Adipose tissue (tissue), 3 donors: ENCODE results near the gene HEPACAM2. TPM values are rescaled to one million over a fixed set of nuclear protein-coding genes. Genes with fewer than 3 reads are reported as not detected.

Experiments
- H3K27ac ChIP-seq: one replicate; pipeline ENCODE4 v1.5.1; 2013; ENCODE audit warnings: low read depth, low read length
- WGBS, 3 donors: extraction: QIAGEN DNeasy Blood & Tissue Kit; methylation state at CpG; one replicate each; pipeline ENCODE4 v1.1.7; 2013; 5-methylcytosine and 5-hydroxymethylcytosine counted together
- polyA plus RNA-seq, 3 donors: library from polyadenylated mRNA; stranded (reverse); fragments of 200-250 nt; gene quantifications; one replicate each; pipeline ENCODE4 v1.2.3, GENCODE V29; 2013
- donor health status: healthy with polysubstance abuse.
- donor health status: Bipolar disorder and iron deficiency.
- donor health status: healthy.

The HEPACAM2 gene
- polyA plus RNA-seq, 3 donors = 0.48 to 2.6 TPM; not detected in 1

- no peak overlapping the region for H3K27ac ChIP-seq
- 71 to 79% (median 78%) methylated on average over 5 of the region's 5 CpGs for WGBS, 3 donors
Measured at GRCh38 chr7:93211228-93211818, 14.9 kb downstream of the HEPACAM2 start.

GRCh38 chr7:93205046-93205445 is 21.2 kb downstream of the HEPACAM2 start:
- WGBS, 3 donors = 38 to 60% (median 52%) methylated on average over 2 of the region's 2 CpGs
- no peak overlapping the region for H3K27ac ChIP-seq

GRCh38 chr7:93203496-93203895 is 22.8 kb downstream of the HEPACAM2 start:
- H3K27ac ChIP-seq = no peak overlapping the region
- 72 to 88% (median 76%) methylated on average over 3 of the region's 3 CpGs for WGBS, 3 donors

- H3K27ac ChIP-seq = no peak overlapping the region
- WGBS, 3 donors = 62 to 70% (median 66%) methylated on average over 5 of the region's 5 CpGs
Measured at GRCh38 chr7:93202594-93203250, 23.5 kb downstream of the HEPACAM2 start.

DNA sequence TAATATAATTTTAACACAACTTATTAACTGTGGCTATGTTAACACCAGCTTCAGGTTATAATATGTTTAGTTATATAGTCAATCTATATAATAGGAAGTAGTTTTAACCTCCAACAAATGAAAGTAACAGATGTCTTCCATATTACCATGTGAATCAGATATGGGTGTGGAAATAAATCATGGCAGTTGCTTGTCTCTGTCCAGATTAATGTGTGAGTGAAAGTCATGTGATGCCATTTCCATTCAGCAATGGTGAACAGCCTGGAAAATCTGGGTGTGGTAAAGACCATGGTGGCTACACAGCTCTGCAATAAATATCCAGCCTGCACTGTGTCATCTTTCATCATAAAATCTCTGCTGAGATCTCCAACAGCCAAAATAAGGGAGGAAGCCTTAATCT is 27.8 kb downstream of the HEPACAM2 start:
- no peak overlapping the region for H3K27ac ChIP-seq

DNA sequence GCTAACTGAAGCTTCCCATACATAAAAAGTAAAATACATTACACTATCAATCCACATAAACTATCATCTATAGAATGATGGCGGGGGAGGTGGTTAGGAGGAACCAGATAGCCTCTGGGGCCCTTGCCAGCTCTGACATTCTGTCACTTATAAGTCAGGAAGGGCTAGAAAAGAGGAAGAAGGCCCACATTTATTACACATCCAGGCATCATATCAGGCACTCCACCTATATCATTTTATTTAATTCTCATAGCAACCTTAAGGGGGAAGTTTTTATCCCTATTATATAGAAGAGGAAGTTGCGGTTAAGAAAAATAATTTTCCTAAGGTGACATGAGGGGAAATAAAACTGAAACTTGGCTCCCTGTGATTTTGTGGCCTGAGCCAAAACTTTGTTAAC is 29.9 kb downstream of the HEPACAM2 start:
- 42 to 89% (median 49%) methylated on average over 2 of the region's 2 CpGs for WGBS, 3 donors
- no peak overlapping the region for H3K27ac ChIP-seq

GRCh38 chr7:93194386-93194785 is 31.9 kb downstream of the HEPACAM2 start:
- no peak overlapping the region for H3K27ac ChIP-seq
- 60 to 66% (median 65%) methylated on average over 3 of the region's 3 CpGs for WGBS, 3 donors

DNA sequence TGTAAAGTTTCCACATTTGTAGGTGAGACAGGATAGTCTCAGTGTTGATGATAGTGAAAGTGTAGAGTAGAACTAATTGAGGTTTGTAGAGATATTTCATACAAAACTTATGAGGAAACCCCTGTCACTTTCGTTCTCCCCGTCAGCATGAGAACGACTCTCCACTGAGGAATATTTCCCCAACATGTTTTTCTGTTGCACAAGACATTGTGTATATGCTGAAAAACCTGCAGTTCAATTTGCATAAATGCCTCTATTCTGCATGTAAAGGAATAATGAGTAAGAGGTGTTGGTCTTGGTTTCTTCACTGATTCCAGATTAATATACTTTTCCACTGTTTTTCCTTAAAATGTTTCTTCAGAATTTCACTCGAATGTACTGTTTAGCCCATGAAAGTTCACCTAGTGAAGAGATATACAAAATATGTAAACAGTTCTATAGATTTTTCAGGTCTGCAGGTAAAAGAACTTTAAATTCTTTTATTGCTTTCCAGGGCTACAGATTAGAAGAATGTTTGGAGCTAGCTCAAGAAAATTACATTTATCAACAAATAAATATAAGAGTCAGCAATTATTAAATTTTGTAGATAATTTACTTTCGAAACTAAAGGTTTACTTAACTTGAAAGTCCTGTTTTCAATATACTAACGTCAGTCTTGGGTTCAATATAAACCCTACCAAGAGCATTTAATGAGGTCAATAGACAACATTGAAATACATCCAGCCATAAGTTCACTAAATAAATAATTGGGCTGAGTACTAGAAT is 37.2 kb downstream of the HEPACAM2 start:
- WGBS, 3 donors = 57 to 74% (median 71%) methylated on average over 6 of the region's 6 CpGs
- no peak overlapping the region for H3K27ac ChIP-seq

DNA sequence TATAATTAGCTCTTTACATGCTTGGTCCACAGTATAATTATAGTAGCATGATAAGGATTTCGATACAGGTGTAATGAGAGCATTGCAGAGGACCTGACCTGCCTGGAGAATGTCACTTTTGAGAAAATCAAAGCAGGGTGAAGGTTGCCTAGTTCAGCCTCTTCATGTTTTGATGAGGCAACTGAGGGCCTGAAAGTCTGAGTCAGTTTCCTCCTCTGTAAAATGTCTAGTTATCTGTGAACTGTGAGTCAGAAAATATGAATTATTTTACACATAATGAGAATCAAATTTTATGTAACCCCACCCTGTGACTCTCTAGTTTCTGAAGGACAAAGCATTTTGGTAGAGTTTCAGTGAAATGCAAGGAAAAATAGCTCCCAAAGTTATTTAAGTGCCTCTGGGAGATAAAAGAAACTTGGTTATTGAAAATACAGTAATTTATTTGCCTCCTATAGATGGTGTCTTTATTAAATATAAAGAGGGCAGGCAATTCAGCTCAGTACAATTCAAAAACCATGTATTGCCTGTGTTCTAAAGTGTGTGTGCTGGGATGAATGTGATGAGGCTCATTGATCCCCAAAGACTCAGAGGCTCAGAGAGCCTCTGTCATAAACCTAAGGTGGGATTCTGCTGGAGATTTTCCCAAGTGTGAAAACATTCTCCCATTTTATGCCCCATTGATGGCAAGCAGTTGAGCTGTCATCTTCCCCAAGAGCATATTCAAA is 40.8 kb downstream of the HEPACAM2 start:
- no peak overlapping the region for H3K27ac ChIP-seq
- whole genome bisulfite sequencing, 3 donors = 53 to 76% (median 62%) methylated on average over 1 of the region's 1 CpG

DNA sequence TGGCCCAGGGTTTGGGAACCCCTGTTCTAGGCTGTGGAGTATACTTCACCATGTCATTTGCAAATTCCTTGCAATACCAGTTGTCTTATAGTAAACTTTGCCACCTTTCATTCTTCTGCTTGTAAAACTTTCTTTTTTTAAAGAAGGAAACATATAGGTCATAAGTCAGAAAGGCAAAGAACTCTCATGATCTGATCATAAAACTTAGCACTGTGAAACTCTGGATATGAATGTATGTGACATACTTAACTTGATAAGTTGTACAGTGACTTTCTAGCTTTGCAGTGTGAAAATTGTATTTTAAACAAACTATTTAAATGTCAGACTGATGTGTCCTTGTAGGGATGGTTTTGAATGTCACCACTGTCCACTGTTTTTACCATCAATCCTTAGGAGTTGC is 47.1 kb downstream of the HEPACAM2 start:
- no peak overlapping the region for H3K27ac ChIP-seq

DNA sequence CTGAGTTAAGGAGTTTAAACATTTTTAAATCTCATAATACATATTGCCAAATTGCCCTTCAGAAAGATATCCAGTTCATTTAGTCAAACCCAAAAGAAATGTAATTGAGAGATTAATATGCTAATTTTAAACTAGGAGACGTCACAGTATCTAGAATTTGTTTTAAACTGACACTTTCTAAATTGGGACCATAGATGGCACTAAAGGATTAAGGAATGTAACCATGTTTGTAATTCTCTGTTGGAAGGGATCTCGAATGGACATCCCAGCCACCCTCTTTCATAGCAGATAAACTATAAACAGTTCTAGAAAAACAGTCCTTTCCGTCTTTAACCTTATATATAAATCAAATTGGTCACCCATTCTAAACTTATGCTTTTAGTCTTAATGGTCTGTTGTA is 48.1 kb downstream of the HEPACAM2 start:
- no peak overlapping the region for H3K27ac ChIP-seq
- 11 to 20% (median 18%) methylated on average over 3 of the region's 3 CpGs for WGBS, 3 donors

GRCh38 chr7:93176992-93177580 is 49.2 kb downstream of the HEPACAM2 start:
- WGBS, 3 donors = 46 to 55% (median 50%) methylated on average over 2 of the region's 2 CpGs

DNA sequence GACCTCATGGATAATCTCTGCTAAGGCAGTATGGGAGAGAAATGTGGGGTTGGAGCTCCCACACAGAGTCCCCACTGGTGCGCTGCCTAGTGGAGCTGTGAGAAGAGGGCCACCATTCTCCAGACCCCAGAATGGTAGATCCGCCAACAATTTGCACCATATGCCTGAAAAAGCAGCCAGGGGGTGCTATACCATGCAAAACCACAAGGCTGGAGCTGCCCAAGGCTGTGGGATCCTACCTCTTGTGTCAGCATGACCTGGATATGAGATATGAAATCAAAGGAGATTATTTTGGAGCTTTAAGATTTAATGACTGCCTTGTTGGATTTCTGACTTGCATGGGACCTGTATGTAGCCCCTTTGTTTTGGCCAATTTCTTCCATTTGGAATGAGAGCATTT is 51.0 kb downstream of the HEPACAM2 start:
- no peak overlapping the region for H3K27ac ChIP-seq
- WGBS, 3 donors = 94% methylated on average over 2 of the region's 2 CpGs

More at GRCh38 chr7:93176992-93177580, 49.2 kb downstream of the HEPACAM2 start:
- no peak overlapping the region for H3K27ac ChIP-seq

DNA sequence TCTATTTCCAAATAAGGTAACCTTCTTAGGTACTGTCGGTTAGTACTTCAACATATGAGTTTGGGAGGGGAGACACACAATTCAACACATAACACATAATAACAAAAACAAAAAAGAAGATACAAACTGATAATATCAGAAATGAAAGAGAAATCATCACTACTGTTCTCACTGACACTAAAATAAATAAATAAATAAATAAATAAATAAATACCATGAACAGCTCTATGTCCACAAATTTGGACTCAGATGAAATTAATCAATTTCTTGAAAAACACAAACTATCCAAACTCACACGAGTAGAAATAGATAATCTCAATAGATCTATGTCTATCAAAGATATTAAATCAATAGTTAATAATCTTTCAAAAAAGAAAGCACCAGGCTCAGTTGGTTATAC is 53.6 kb downstream of the HEPACAM2 start:
- no peak overlapping the region for H3K27ac ChIP-seq
- WGBS, 3 donors = 55 to 82% (median 77%) methylated on average over 2 of the region's 2 CpGs

- 59 to 77% (median 59%) methylated on average over 2 of the region's 2 CpGs for WGBS, 3 donors
- no peak overlapping the region for H3K27ac ChIP-seq
Measured at GRCh38 chr7:93171606-93172226, 54.6 kb downstream of the HEPACAM2 start.

DNA sequence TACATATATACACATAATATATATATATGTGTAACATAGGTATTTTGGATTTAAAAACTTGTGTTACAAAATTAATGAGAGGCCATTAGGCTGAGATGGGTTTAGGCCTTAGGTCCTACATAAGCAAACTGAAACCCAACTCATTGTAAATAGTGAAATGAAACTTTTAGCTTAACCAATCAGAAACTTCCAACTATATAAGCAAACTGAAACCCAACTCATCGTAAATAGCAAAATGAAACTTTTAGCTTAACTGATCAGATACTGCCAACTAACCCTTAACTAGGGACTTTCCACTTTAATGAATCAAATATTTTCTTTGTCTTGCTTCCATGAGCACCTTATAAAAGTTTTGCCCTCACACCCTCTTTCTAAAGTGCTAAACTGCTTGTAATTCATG is 60.8 kb downstream of the HEPACAM2 start:
- H3K27ac ChIP-seq = no peak overlapping the region
- WGBS, 3 donors = 53 to 67% (median 59%) methylated on average over 1 of the region's 1 CpG

- 60 to 92% (median 88%) methylated on average over 2 of the region's 2 CpGs for WGBS, 3 donors
Measured at GRCh38 chr7:93164766-93165165, 61.5 kb downstream of the HEPACAM2 start.

DNA sequence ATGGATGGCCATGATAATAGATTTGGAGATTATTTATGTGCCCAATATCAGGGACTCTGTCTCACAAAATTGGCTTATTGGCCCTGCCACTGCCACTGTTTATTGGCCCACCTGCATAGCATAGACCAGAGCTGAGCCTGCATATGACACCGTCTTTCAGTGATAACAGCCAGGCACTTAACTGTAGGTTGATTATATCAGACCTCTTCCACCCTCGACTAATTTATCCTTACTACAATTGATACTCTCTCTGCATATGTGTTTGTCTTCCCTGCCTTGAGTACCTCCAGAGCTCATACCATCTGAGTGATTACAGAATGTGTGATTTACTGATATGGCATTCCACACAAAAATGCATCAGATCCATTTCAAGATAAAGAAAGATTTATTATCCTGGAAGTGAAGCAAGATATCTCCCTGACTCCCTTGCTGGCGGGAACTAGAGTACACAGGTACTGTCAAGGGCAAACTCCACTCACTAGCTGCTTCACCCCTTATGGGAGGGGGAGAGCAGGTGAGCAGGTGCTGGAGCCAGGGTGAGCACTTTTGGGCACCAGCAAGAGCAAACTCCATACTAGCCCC is 65.0 kb downstream of the HEPACAM2 start:
- no peak overlapping the region for H3K27ac ChIP-seq
- 37 to 78% (median 73%) methylated on average over 3 of the region's 3 CpGs for WGBS, 3 donors

More at GRCh38 chr7:93164766-93165165, 61.5 kb downstream of the HEPACAM2 start:
- H3K27ac ChIP-seq = no peak overlapping the region
